HG03342 (cell line): ENCODE data around the gene AK2.
"Not testable (repeated sequence)": the region's sequence is repeated elsewhere in the genome, so short reads cannot be mapped to it uniquely, and the experiment has no call there.

Experiments used
- ATAC-seq: cut with Tn5 transposase; IDR thresholded peaks from one replicate; pipeline ENCODE4 v1.9.1; 2021; ENCODE audit warnings: mild to moderate bottlenecking, moderate library complexity; ENCODE audit not compliant: unreplicated experiment

AK2 gene

GRCh38 chr1:33002006-33002405 lies 34.7 kb downstream of the AK2 start:
- no peak for ATAC-seq

- ATAC-seq: no peak
These were observed 35.4 kb downstream of the AK2 start for GRCh38 chr1:33001282-33001681.

- no peak for ATAC-seq
These were observed 36.2 kb downstream of the AK2 start for GRCh38 chr1:33000427-33001026.

- no peak for ATAC-seq
These were observed 37.7 kb downstream of the AK2 start for GRCh38 chr1:32998997-32999396.

- no peak for ATAC-seq
These were observed 38.6 kb downstream of the AK2 start for GRCh38 chr1:32998064-32998463.

- ATAC-seq: no peak
These were observed 39.2 kb downstream of the AK2 start for GRCh38 chr1:32997381-32997891.

GRCh38 chr1:32993324-32993636 lies 43.4 kb downstream of the AK2 start:
- not testable (repeated sequence) for ATAC-seq

GRCh38 chr1:32992489-32993323 lies 44.0 kb downstream of the AK2 start:
- peak; percentile 73 for ATAC-seq

- peak; percentile 31 for ATAC-seq
These were observed 44.7 kb downstream of the AK2 start for GRCh38 chr1:32991819-32992488.

GRCh38 chr1:32991386-32991785 lies 45.3 kb downstream of the AK2 start:
- ATAC-seq: no peak

GRCh38 chr1:32990887-32991286 lies 45.8 kb downstream of the AK2 start:
- ATAC-seq: no peak

- ATAC-seq: no peak
These were observed 47.3 kb downstream of the AK2 start for GRCh38 chr1:32989160-32990050.

GRCh38 chr1:32988665-32989064 lies 48.0 kb downstream of the AK2 start:
- ATAC-seq: no peak

- no peak for ATAC-seq
These were observed 51.5 kb downstream of the AK2 start for GRCh38 chr1:32985226-32985625.

- no peak for ATAC-seq
These were observed 52.1 kb downstream of the AK2 start for GRCh38 chr1:32984455-32985171.

GRCh38 chr1:32984090-32984454 lies 52.6 kb downstream of the AK2 start:
- ATAC-seq: no peak

- no peak for ATAC-seq
These were observed 53.7 kb downstream of the AK2 start for GRCh38 chr1:32983020-32983419.

GRCh38 chr1:32981003-32981901 lies 55.4 kb downstream of the AK2 start:
- ATAC-seq: peak; percentile 93

GRCh38 chr1:32980080-32980479 lies 56.6 kb downstream of the AK2 start:
- no peak for ATAC-seq
